Measurements from ENCODE around the gene SLC6A16.

GRCh38 chr19:49357186-49357585 is 32.2 kb upstream of the SLC6A16 start:
- TF ChIP-seq CTCF (IDR thresholded peaks at IDR 0.05) (no peak), POLR2A (IDR thresholded peaks at IDR 0.05) (no peak)
